A549 (cell line): ENCODE measurements around the gene LDLRAD4. TPM values are rescaled to one million over a fixed set of nuclear protein-coding genes. Genes with fewer than 3 reads are reported as not detected.

Experiments used
- ATAC-seq, 2 experiments: fragments of 200-7000 bp in 1 of 2; fragments of >200 bp in 1 of 2; cut with Nextera tagmentation in 1 of 2; cut with Tn5 transposase in 1 of 2; 3 replicates each; pipeline versions ENCODE4 v1.8.0 to v1.9.1; 2018 to 2020; ENCODE audit warnings: mild to moderate bottlenecking in 1 of 2, moderate library complexity in 1 of 2
- CTCF ChIA-PET: fragments of 300-600 bp; sonication (Branson Sonifier 250); formaldehyde crosslinking; extraction: SDS; loops from one replicate; lab custom pipeline; 2021; ENCODE audit warnings: antibody characterized with exemption, inconsistent platforms; lab: Yijun Ruan, JAX
- POLR2A ChIA-PET: fragments of 350-600 bp; formaldehyde crosslinking; extraction: SDS; loops from one replicate; lab custom pipeline; 2021; ENCODE audit warnings: antibody characterized with exemption, inconsistent platforms; lab: Yijun Ruan, JAX
- DNase-seq, 2 experiments: peaks; one replicate each; pipeline versions ENCODE4 v3.0.0 to v3.0.0-alpha.2; 2011 to 2016; ENCODE audit warnings: low read depth in 1 of 2, low spot score in 1 of 2
- FAIRE-seq: peaks from 2 replicates; lab custom pipeline; 2011; peaks lifted over from hg19 to GRCh38; lab: Jason Lieb, UNC
- H3K27ac ChIP-seq, 2 experiments: fragments of >200 bp; sonication (Bioruptor Twin); formaldehyde crosslinking; 3 replicates each; pipeline ENCODE4 v1.5.1; 2016 to 2017
- H3K4me1 ChIP-seq: fragments of >200 bp; sonication (Bioruptor Twin); formaldehyde crosslinking; 3 replicates; pipeline ENCODE4 v1.6.1; 2016
- H3K4me2 ChIP-seq: fragments of >200 bp; sonication (Bioruptor Twin); formaldehyde crosslinking; 3 replicates; pipeline ENCODE4 v1.6.1; 2016
- H3K4me3 ChIP-seq: fragments of >200 bp; sonication (Bioruptor Twin); formaldehyde crosslinking; 3 replicates; pipeline ENCODE4 v1.5.1; 2016
- H3K9me3 ChIP-seq: fragments of >200 bp; sonication (Bioruptor Twin); formaldehyde crosslinking; 3 replicates; pipeline ENCODE4 v1.6.1; 2016
- BCL3 ChIP-seq: fragments of >200 bp; sonication (Bioruptor Twin); formaldehyde crosslinking; IDR thresholded peaks from 3 replicates; pipeline ENCODE4 v1.6.1; 2016
- BHLHE40 ChIP-seq: IDR thresholded peaks from 2 replicates; pipeline ENCODE4 v1.6.1; 2012; ENCODE audit warnings: low read depth, low read length, inconsistent platforms
- CBX2 ChIP-seq: fragments of 200-600 bp; sonication (generic); IDR thresholded peaks from 2 replicates; pipeline ENCODE4 v1.6.1; 2016; ENCODE audit warnings: low read depth, mild to moderate bottlenecking, borderline replicate concordance
- CEBPB ChIP-seq, 2 experiments: fragments of >200 bp in 1 of 2; sonication (Bioruptor Twin) in 1 of 2; formaldehyde crosslinking in 1 of 2; IDR thresholded peaks; 2 replicates each; pipeline ENCODE4 v1.6.1; 2012 to 2016
- CHD4 ChIP-seq: fragments of 200-600 bp; sonication (generic); IDR thresholded peaks from 2 replicates; pipeline ENCODE4 v1.6.1; 2016; ENCODE audit warnings: antibody characterized with exemption, mild to moderate bottlenecking, borderline replicate concordance
- EHF ChIP-seq: fragments of 250-450 bp; sonication (Bioruptor Pico); IDR thresholded peaks from 2 replicates; pipeline ENCODE4 v1.5.0; 2020; ENCODE audit warnings: mild to moderate bottlenecking
- EHMT2 ChIP-seq: fragments of 200-600 bp; sonication (generic); IDR thresholded peaks from 2 replicates; pipeline ENCODE4 v1.6.1; 2016; ENCODE audit warnings: antibody characterized with exemption, low read depth, mild to moderate bottlenecking, moderate library complexity
- ELK1 ChIP-seq: fragments of 150-350 bp; IDR thresholded peaks from 2 replicates; pipeline ENCODE4 v1.6.1; 2014; ENCODE audit warnings: low read depth, mild to moderate bottlenecking, low read length
- FOSL2 ChIP-seq, 2 experiments: fragments of 450-650 bp in 1 of 2; fragments of >200 bp in 1 of 2; sonication (Bioruptor Twin) in 1 of 2; formaldehyde crosslinking; IDR thresholded peaks; 2 replicates each; pipeline versions ENCODE4 v1.5.0 to v1.6.1; 2016 to 2020; ENCODE audit warnings: mild to moderate bottlenecking in 1 of 2, moderate library complexity in 1 of 2
- HEYL ChIP-seq: fragments of 250-450 bp; sonication (Bioruptor Pico); IDR thresholded peaks from 2 replicates; pipeline ENCODE4 v1.8.0; 2021; ENCODE audit warnings: mild to moderate bottlenecking, moderate library complexity
- JUNB ChIP-seq: fragments of >200 bp; sonication (Bioruptor Twin); formaldehyde crosslinking; IDR thresholded peaks from 2 replicates; pipeline ENCODE4 v1.6.1; 2016
- KDM5A ChIP-seq: fragments of 200-600 bp; sonication (generic); IDR thresholded peaks from 2 replicates; pipeline ENCODE4 v1.6.1; 2016; ENCODE audit warnings: antibody characterized with exemption, mild to moderate bottlenecking
- MAZ ChIP-seq: fragments of 150-350 bp; IDR thresholded peaks from 2 replicates; pipeline ENCODE4 v1.6.1; 2014; ENCODE audit warnings: antibody characterized with exemption, low read depth, low read length, borderline replicate concordance
- NPAS2 ChIP-seq: fragments of 250-450 bp; sonication (Bioruptor Pico); IDR thresholded peaks from 2 replicates; pipeline ENCODE4 v1.8.0; 2022; ENCODE audit warnings: mild to moderate bottlenecking, moderate library complexity, borderline replicate concordance
- POLR2A ChIP-seq: IDR thresholded peaks from 2 replicates; pipeline ENCODE4 v1.6.1; 2012; ENCODE audit warnings: mild to moderate bottlenecking, low read length
- POLR2AphosphoS2 ChIP-seq: conservative IDR thresholded peaks from 2 replicates; pipeline ENCODE4 v1.6.1; 2012; ENCODE audit warnings: low read length, improper control_type of control experiment, inconsistent platforms
- RARB ChIP-seq: fragments of 250-450 bp; sonication (Bioruptor Pico); IDR thresholded peaks from 2 replicates; pipeline ENCODE4 v1.8.0; 2021; ENCODE audit warnings: mild to moderate bottlenecking, moderate library complexity
- RCOR1 ChIP-seq: fragments of 150-350 bp; IDR thresholded peaks from 2 replicates; pipeline ENCODE4 v1.6.1; 2014; ENCODE audit warnings: antibody characterized with exemption, low read length, low read depth
- RNF2 ChIP-seq: fragments of 200-600 bp; sonication (generic); IDR thresholded peaks from 2 replicates; pipeline ENCODE4 v1.6.1; 2016; ENCODE audit warnings: low read depth, mild to moderate bottlenecking, antibody characterized with exemption, moderate library complexity, borderline replicate concordance
- SREBF2 ChIP-seq: fragments of 450-650 bp; IDR thresholded peaks from 2 replicates; pipeline ENCODE4 v1.6.1; 2014; ENCODE audit warnings: mild to moderate bottlenecking, moderate library complexity
- TFCP2L1 ChIP-seq: fragments of 250-450 bp; sonication (Bioruptor Pico); IDR thresholded peaks from 2 replicates; pipeline ENCODE4 v1.5.0; 2021; ENCODE audit warnings: mild to moderate bottlenecking
- ZC3H11A ChIP-seq: fragments of 450-650 bp; IDR thresholded peaks from 2 replicates; pipeline ENCODE4 v1.6.1; 2014; ENCODE audit warnings: antibody characterized with exemption, mild to moderate bottlenecking
- ZFP36 ChIP-seq: fragments of 450-650 bp; IDR thresholded peaks from 2 replicates; pipeline ENCODE4 v1.6.1; 2014; ENCODE audit warnings: borderline replicate concordance; ENCODE audit not compliant: partially characterized antibody
- ZSCAN20 ChIP-seq: fragments of 250-450 bp; sonication (Bioruptor Pico); IDR thresholded peaks from 2 replicates; pipeline ENCODE4 v1.8.0; 2022; ENCODE audit warnings: mild to moderate bottlenecking, moderate library complexity
- WGBS: methylation state at CpG from one replicate; pipeline ENCODE4 v1.1.6; 2017; ENCODE audit errors: missing lambda C conversion rate; 5-methylcytosine and 5-hydroxymethylcytosine counted together
- polyA plus RNA-seq, 4 experiments: library from polyadenylated mRNA; depleted of rRNA in 3 of 4; stranded (reverse); fragments of >200 nt; fragmentation: RNase III in 1 of 4; extraction: RNeasy Plus Mini Kit Qiagen cat#74134 plus additional on column Dnase treatment in 1 of 4; gene quantifications; 2 replicates in 3 of 4; 3 replicates in 1 of 4; pipeline ENCODE4 v1.2.3, GENCODE V29; 2011 to 2017
- TF ChIP-seq, protein P1 (sequence below): fragments of 250-450 bp; sonication (Bioruptor Pico); IDR thresholded peaks from 2 replicates; pipeline ENCODE4 v1.5.0; 2021; ENCODE audit warnings: mild to moderate bottlenecking, moderate library complexity, borderline replicate concordance
- TF ChIP-seq, protein P2 (sequence below): IDR thresholded peaks from 2 replicates; pipeline ENCODE4 v1.6.1; 2012
- TF ChIP-seq, protein P3 (sequence below): IDR thresholded peaks from 2 replicates; pipeline ENCODE4 v1.6.1; 2012; ENCODE audit warnings: low read depth, borderline replicate concordance

Gene LDLRAD4
- polyA plus RNA-seq, 2 of the 4 experiments (the other 2 are of a cell fraction), result 5.2 to 7.6 TPM

GRCh38 chr18:13428319-13428718, 209.8 kb downstream of the LDLRAD4 start:
- ATAC-seq (no peak), FAIRE-seq (no peak)
- Histone ChIP-seq H3K27ac (no peak overlapping the region), H3K4me3 (no peak overlapping the region), H3K4me2 (no peak overlapping the region)
- CTCF ChIA-PET, result interaction anchor here (1.3 kb wide), 1 partner anchor 10 kb away, joined by 3 read pairs; no protein-coding TSS in a partner anchor
- POLR2A ChIA-PET, result no interaction called here
- TF ChIP-seq, protein P1, sequence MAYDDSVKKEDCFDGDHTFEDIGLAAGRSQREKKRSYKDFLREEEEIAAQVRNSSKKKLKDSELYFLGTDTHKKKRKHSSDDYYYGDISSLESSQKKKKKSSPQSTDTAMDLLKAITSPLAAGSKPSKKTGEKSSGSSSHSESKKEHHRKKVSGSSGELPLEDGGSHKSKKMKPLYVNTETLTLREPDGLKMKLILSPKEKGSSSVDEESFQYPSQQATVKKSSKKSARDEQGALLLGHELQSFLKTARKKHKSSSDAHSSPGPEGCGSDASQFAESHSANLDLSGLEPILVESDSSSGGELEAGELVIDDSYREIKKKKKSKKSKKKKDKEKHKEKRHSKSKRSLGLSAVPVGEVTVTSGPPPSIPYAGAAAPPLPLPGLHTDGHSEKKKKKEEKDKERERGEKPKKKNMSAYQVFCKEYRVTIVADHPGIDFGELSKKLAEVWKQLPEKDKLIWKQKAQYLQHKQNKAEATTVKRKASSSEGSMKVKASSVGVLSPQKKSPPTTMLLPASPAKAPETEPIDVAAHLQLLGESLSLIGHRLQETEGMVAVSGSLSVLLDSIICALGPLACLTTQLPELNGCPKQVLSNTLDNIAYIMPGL (CRISPR knock-in tag), result no peak
- TF ChIP-seq ELK1 (no peak), BHLHE40 (no peak), SREBF2 (no peak), POLR2AphosphoS2 (no peak), TFCP2L1 (CRISPR knock-in tag) (no peak), ZSCAN20 (CRISPR knock-in tag) (no peak), RARB (CRISPR knock-in tag) (no peak), ZC3H11A (no peak), POLR2A (no peak), RNF2 (no peak), KDM5A (no peak)
- TF ChIP-seq, all 56 proteins: peak for 0
- DNase-seq, result no peak
- WGBS, result 61% methylated on average over 3 of the region's 3 CpGs
- Histone ChIP-seq H3K9me3 (no peaks in the 10 kb centered on the region), H3K4me1 (peaks cover 10% of the 10 kb centered on the region; the same call in 2 of the 3 replicates)

DNA sequence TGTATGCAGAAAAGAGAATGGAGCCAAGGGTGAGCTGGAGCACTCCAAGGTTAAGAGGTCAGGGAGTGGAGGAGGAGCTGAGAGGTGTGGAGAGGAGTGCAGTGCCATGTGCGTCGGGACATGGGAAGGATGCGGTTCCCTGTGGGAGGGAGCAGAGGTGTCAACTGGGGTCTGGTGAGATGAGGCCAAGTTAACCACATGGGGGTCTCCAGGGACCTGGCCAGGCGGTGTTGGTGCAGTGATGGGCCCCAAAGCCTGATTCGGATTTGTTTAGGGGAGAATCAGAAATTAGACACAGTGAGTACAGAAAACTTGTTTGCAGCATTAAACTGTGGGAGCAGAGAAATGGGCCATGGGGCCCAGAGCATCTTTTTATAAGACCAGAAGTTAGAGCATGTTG, 210.5 kb downstream of the LDLRAD4 start:
- no peak for TF ChIP-seq RCOR1
- no peak for TF ChIP-seq EHMT2
- TF ChIP-seq NPAS2 (CRISPR knock-in tag), result no peak
- TF ChIP-seq EHF (CRISPR knock-in tag), result no peak
- ChIA-PET CTCF (no interaction called here), POLR2A (no interaction called here)
- ATAC-seq, result no peak
- DNase-seq, result no peak
- H3K4me3 ChIP-seq, result no peak overlapping the region
- no peak for FAIRE-seq
- peaks cover 15% of the 10 kb centered on the region for H3K4me1 ChIP-seq
- no peaks in the 10 kb centered on the region for H3K9me3 ChIP-seq
- WGBS, result 77% methylated on average over 5 of the region's 5 CpGs
- H3K27ac ChIP-seq, result no peak overlapping the region
- no peak overlapping the region for H3K4me2 ChIP-seq

- ChIA-PET CTCF (interaction anchor here (0.9 to 1.3 kb wide), 2 partner anchors 29 to 214 kb away, joined by 3 read pairs; no protein-coding TSS in a partner anchor), POLR2A (no interaction called here)
- TF ChIP-seq CHD4 (no peak), BCL3 (no peak), ZFP36 (no peak), MAZ (no peak), JUNB (no peak), BHLHE40 (no peak), CBX2 (no peak), CEBPB (IDR thresholded peaks at IDR 0.05) (no peak), HEYL (CRISPR knock-in tag) (no peak), FOSL2 (IDR thresholded peaks at IDR 0.05) (no peak), FOSL2 (CRISPR knock-in tag; IDR thresholded peaks at IDR 0.05) (no peak)
- TF ChIP-seq, protein P2, sequence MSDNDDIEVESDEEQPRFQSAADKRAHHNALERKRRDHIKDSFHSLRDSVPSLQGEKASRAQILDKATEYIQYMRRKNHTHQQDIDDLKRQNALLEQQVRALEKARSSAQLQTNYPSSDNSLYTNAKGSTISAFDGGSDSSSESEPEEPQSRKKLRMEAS, result no peak
- TF ChIP-seq, protein P3, sequence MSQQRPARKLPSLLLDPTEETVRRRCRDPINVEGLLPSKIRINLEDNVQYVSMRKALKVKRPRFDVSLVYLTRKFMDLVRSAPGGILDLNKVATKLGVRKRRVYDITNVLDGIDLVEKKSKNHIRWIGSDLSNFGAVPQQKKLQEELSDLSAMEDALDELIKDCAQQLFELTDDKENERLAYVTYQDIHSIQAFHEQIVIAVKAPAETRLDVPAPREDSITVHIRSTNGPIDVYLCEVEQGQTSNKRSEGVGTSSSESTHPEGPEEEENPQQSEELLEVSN, result no peak
- WGBS, result 79% methylated on average over 15 of the region's 15 CpGs
- no peak overlapping the region for H3K4me3 ChIP-seq
- H3K9me3 ChIP-seq, result no peaks in the 10 kb centered on the region
- FAIRE-seq, result no peak
- ATAC-seq, result no peak
- H3K4me1 ChIP-seq, result peaks cover 18% of the 10 kb centered on the region
- no peak overlapping the region for H3K4me2 ChIP-seq
- no peak for DNase-seq
- no peak overlapping the region for H3K27ac ChIP-seq
Measured at GRCh38 chr18:13429884-13430510, 211.4 kb downstream of the LDLRAD4 start.
